GM19397 (cell line): ENCODE results near the gene CNIH1.
"Not testable (repeated sequence)": the region's sequence is repeated elsewhere in the genome, so short reads cannot be mapped to it uniquely, and the experiment has no call there.

Source experiments
- ATAC-seq: cut with Tn5 transposase; IDR thresholded peaks from one replicate; pipeline ENCODE4 v1.9.1; 2021; ENCODE audit warnings: mild to moderate bottlenecking, moderate library complexity; ENCODE audit not compliant: unreplicated experiment

CNIH1 gene

DNA sequence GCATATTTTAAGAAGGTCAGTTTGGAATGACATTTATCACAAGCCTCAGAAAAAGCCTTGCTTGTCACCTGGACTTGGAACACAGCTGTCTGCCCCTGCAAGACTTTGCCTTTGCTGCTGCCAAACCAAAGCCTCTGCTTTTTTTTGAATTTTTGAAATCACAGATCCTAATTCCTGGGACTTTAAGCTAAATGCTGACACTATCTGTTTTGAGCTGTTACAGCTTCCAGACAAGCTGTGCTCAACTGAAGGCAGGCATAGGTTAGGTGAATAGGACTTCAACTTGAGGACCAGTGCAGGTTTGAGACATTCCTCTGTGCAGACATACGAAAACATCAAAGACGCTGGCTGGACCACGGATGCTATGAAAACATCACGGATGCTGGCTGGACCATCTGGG is 55.6 kb downstream of the CNIH1 start:
- no peak for ATAC-seq

DNA sequence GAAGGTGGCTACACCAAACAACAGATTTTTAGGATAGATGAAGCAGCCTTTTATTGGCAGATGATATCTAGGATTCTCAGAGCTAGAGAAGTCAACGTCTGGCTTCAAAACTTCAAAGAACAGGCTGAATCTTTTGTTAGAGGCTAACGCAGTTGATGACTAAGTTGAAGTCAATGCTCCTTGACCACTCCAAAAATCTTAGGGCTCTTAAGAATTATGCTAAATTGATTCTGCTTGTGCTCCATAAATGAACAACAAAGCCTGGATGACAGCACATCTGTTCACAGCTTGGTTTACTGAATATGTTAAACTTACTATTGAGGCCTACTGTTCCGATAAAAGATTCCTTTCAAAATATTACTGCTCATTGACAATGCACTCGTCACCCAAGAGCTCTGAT is 57.3 kb downstream of the CNIH1 start:
- no peak for ATAC-seq

- ATAC-seq, result no peak
These were observed 59.4 kb downstream of the CNIH1 start for GRCh38 chr14:54381821-54382220.

GRCh38 chr14:54380558-54380957 is 60.6 kb downstream of the CNIH1 start:
- ATAC-seq, result not testable (repeated sequence)

GRCh38 chr14:54378893-54379292 is 62.3 kb downstream of the CNIH1 start:
- not testable (repeated sequence) for ATAC-seq

GRCh38 chr14:54377501-54377900 is 63.7 kb downstream of the CNIH1 start:
- no peak for ATAC-seq

GRCh38 chr14:54374117-54374884 is 66.9 kb downstream of the CNIH1 start:
- no peak for ATAC-seq
